HG03097 (cell line): ENCODE measurements around the gene MYRFL.
"Not testable (repeated sequence)": the region's sequence is repeated elsewhere in the genome, so short reads cannot be mapped to it uniquely, and the experiment has no call there.

ENCODE experiments used
- ATAC-seq: cut with Tn5 transposase; IDR thresholded peaks from one replicate; pipeline ENCODE4 v1.9.1; 2021; ENCODE audit not compliant: unreplicated experiment, low FRiP score

MYRFL gene

DNA sequence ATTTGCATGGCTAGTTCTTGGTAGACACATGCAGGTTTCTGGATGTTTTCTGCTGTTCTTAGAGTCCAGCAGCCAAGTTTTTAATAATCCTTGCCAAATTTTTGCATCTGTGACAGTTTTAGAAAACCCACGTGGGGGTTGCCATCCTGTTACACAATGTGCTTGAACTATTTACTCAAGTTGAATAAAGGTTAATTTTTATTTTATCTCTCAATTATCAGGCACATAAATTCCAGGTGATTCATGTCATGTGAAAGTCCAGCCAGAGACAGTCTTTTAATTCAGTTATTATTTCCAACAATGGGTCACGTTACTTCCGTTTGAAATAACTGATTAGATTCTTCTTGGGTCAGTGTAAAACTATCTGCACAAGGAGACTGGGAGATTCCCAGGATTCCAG is 15.7 kb downstream of the MYRFL start:
- no peak for ATAC-seq

DNA sequence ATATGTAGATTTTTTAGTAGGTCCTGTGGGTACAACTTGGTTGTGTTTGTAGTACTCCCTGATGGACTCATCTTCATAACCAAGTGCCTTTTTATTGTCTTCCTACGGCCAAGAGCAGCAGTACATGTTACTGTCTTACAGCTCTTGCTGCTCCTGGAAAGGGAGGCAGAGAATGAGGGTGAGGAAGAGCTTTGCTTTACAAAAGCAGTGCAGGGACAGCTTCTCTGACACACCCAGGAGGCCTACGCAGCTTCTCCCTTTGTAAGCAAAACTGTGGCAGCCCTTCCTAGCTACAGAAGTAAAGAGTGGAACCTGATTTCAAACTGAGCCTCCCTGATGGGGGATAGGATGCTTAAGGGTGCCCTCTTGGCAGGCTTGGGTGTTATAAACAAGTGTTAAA is 18.6 kb downstream of the MYRFL start:
- no peak for ATAC-seq

DNA sequence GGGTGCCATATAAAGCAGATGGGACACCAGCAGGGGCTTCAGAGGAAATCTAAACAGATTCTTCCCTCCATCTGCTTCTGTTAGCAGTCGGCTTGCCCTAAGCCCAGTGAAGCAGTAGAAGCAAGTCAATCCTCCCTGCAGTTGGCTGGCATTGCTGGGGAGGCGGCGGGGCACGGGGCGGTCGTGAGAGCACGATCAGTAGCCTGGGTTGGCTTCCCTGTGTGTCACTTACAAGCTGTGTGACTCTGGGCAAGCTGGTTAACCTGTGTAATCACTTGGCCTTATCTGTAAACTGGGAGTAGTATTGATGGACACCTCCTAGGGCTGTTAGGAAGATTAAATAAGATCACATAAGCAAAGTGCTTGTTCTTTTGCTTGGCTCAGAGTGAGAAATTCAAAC is 19.4 kb downstream of the MYRFL start:
- ATAC-seq = no peak

DNA sequence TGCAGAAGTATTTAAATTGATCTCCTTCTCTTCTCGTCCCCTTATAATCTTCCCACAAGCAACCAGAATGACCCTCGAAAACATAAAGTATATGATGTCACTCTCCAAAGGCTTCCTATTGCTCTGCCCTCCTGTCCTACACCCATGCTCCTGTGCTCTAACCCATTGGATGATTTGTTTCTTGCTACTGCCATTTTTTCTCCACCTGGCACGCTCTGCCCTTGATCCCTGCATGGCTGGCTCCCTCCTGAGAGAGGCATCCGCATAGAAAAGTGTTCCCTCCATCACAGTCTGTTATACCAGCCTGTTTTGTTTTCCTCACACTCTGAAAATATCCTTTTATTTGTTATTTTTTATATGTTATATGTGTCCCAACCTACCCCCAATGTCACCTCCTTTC is 19.8 kb downstream of the MYRFL start:
- no peak for ATAC-seq

DNA sequence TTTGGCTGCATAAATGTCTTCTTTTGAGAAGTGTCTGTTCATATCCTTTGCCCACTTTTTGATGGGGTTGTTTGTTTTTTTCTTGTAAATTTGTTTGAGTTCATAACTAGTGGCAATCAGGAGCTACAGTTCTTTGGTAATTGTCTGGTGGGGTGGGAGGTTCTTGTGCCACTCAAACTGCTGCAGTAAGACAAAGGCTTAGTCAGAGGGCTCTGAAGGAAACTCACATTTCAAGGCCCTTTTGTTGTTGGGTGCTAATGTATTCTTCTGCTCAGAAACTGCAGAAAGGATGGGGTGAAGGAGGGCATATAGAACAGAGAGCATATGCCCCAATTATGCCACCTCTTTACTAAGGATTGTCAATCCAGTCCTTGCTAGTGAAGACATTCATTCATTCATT is 21.9 kb downstream of the MYRFL start:
- ATAC-seq = no peak

DNA sequence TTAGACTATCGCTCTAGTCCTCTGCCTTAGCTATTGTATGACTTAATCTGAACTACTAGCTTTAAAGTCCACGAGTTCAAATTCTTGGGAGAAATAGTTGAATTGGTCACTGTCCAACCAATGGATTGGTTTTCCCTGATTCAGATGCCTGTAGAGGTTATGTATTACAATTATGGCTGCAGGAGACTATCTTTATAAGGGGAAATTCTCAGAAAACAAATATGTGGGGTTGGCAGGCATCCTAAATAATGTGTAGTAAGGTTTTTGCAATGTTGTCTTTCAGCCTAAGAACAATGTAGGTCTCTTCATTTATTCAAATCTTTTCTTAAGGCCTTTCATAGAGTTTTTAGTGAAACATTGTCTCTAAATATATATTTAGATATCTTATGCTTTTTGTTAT is 26.9 kb downstream of the MYRFL start:
- ATAC-seq = no peak

DNA sequence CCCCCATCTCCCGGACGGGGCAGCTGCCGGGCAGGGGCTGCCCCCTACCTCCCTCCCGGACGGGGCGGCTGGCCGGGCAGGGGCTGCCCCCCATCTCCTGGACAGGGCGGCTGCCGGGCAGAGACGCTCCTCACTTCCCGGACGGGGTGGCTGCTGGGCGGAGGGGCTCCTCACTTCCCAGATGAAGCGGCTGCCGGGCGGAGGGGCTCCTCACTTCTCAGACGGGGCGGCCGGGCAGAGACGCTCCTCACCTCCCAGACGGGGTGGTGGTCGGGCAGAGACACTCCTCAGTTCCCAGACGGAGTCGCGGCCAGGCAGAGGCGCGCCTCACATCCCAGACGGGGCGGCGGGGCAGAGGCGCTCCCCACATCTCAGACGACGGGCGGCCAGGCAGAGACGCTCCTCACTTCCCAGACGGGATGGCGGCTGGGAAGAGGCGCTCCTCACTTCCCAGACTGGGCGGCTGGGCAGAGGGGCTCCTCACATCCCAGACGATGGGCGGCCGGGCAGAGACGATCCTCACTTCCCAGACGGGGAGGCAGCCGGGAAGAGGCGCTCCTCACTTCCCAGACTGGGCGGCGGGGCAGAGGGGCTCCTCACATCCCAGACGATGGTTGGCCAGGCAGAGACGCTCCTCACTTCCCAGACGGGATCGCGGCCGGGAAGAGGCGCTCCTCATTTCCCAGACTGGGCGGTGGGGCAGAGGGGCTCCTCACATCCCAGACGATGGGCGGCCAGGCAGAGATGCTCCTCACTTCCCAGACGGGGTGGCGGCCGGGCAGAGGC is 28.3 kb downstream of the MYRFL start:
- ATAC-seq = not testable (repeated sequence)

DNA sequence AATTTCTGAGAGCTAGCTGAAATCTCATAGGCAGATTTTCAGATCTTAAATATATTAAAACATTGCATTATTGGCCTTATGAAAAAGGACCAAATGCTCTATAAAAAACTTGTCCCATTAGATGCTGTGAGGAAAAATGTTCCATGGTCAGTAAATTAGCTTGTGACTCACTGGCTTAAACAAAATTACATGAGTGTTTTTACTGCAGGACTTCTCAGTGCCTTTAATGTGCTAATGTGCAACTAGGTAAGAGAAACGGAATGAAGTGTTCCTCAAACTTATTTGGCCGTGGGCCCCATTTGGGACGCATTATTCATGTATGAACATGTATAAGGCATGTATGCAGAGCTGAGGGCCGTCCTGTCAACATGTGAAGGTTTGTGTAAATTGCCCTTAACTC is 41.7 kb downstream of the MYRFL start:
- no peak for ATAC-seq

DNA sequence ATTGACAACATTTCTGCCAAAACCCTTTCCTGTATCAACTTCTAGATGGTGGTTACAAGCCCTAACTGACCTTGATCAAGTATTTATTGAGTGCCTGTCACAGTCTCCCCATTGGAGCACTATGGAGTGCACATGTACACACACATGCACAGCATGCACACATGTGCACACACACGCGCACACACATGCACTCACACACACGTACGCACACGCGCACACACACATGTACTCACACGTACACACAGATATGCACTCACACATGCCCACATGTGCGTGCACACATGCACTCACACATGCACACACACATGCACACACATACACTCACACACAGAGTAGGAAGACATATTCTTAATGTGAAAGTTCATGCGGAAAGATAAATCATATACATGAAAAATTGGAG is 43.7 kb downstream of the MYRFL start:
- no peak for ATAC-seq

DNA sequence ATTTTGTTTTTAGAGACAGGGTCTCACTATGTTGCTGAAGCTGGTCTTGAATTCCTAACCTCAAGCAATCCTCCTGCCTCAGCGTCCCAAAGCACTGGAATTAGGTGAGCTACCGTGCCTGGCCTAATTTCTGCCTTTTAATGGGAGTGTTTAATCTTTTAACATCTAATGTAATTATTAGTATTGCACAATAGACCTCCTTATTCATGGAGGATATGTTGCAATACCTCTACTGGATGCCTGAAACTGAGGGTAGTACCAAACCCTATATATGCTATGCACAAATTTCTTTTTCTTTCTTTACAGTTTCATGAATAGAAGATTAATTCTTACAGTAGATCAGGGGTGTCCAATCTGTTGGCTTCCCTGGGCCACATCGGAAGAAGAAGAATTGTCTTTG is 47.8 kb downstream of the MYRFL start:
- no peak for ATAC-seq

DNA sequence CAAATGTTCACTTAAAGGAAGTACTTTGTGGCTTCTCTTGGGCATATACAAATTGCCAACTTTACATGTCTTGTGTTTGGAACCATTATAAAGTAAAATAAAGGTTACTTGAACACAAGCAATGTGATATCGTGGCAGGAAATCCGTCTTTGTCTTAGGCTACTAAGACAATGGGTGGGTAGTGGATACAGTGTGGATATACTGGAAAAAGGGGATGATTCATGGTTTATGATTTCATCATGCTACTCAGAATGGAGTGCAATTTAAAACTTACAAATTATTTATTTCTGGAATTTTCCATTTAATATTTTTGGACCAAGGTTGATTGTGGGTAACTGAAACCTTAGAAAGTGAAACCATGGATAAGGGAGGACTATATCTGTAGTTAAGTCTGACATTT is 48.4 kb downstream of the MYRFL start:
- ATAC-seq = no peak

DNA sequence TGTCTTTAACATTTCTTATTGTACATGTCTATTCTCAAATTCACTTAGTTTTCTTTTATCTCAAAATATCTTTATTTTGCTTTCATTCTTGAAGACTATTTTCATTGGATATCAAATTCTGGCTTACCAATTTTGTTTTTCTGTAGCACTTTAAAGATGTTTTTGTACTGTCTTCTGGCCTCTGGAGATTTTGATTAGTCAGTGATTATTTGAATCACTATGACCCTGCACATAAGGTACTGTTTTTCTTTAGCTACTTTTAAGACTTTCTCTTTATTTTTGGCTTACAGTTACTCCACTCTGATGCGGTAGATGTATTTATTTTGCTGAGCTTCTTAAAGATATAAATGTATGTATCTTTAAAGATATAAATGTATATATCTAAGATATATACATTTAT is 49.6 kb downstream of the MYRFL start:
- no peak for ATAC-seq

DNA sequence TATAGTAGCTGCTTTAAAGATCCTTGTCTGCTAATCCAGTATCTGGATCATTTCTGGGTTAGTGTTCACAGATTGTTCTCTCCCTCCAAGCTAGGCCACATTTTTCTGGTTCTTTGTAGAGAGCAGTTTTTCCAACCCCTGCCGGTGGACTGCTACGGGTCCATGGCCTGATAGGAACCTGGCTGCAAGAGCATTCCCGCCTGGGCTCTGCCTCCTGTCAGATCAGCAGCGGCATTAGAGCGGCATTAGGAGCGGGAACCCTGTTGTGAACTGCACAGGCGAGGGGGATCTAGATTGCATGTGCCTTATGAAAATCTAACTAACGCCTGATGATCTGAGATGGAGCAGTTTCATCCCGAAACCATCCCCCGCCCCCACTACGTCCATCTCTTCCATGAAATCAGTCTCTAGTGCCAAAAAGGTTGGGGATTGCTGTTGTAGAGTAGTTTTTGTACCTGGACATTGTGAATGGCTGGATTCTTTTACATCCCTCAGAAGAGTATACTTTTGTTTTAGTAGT is 50.4 kb downstream of the MYRFL start:
- no peak for ATAC-seq

DNA sequence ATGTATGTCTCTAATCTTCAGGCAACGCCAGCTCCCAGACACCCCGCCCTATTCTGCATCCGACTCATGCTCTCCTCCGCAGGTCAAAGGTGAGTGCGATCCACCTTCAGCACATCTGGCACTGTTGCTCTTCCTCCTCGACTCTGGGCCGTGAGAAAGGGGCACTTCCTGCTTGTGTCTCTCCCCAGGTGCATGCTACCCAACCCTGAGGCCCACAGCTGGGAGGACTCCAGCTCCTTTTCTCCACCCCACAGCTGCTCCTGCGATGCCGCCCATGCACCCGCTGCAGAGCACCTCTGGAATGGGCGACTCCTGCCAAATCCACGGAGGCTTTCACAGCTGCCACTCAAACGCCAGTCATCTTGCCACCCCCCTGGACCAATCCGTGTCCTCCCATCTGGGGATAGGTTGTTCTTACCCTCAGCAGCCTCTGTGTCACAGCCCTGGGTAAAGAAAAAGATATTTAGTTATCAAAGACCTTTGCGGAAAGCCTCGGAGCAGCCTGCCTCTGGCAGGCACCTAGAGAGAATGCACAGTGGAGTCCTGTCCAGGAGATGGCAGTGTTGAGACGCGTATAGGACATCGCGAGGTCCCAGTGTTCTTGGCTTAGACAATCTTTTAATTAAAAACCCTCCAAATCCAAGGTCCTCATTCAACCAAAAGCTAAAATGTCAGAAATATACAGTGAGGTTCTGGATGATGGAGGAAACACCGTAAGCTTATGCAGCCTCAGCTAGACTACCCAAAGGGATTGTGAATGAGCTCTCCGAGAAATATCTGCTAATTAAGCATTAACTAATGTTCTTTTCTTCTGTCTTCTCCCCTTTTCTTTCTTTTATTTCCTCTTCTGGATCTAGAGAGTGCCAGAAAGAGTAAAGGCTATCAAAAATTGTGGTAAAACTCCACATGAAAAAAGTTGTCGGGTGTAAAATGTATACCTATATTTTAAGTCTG is 54.3 kb downstream of the MYRFL start:
- ATAC-seq = peak; percentile 90

DNA sequence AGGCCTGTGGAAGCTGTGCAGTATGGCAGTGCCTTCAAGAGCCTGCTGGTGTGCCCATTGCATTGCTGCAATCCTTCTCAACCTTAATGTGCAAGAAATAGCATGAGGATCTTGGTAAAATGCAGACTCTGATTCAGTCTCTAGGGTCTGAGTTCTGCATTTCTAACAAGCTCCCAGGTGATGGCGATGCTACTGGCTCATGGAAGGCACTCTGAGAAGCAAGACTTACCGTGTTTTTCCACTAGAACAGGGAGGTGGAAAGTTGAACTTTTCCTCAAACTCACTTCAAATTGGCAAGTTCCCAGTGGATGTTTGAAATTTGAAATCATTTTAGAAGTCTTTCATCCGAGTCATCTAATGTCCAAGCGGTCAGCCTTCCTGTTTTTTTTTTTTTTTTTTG is 55.5 kb downstream of the MYRFL start:
- no peak for ATAC-seq

DNA sequence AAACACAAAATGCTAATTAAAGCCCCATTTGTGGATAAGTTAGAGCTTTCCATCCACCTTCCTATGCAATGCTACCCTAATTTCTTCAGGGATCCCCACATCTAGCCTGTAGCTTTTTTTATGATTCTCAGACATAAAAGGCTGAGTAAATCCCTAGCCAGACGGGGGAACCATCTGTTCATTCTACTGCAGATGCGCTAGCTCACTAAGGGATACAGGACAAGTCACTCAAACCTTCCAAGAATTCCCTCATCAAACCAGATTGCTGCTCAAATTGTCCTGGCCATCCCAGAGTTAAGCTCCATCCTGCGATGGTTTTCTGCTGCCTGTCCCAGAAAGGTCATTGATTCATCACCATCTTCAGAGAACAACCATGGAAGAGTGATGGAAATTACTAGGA is 56.7 kb downstream of the MYRFL start:
- no peak for ATAC-seq

DNA sequence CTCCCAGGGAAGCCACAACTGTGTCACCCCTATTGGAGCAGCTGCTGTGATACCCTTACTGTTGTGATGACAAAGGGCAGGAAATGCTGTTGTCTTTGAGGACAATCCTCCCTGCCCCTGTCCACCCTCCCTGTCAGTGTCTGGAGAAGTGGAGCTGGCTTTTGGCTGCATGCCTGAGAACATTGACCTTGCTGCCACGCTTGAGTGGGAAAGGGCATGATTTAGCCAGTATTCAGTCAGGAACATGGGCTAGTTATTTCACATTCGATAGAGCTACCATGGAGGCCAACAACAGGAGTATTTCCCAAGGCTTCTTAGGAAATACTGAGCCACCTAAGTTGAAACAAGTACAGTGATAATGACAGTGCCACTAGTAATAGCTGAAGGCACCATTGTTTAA is 59.4 kb downstream of the MYRFL start:
- no peak for ATAC-seq

DNA sequence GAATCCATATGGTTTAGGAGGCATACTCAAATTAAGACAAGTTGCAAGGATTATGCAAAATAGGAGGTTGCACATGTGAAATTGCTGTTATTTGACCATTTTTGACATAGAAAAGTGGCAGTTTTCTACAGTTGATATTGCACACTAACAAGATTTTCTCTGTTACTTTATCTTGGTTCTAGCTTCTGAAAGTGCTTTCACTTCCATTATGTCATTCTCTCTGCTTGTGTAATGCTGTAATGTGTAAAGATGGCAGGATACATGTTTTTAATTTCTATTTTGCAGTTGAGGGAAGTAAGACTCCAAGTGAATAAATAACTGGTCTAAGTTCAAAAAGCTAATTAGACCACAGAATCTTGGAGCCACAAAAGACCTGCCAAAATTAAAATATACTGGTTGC is 60.6 kb downstream of the MYRFL start:
- ATAC-seq = no peak

DNA sequence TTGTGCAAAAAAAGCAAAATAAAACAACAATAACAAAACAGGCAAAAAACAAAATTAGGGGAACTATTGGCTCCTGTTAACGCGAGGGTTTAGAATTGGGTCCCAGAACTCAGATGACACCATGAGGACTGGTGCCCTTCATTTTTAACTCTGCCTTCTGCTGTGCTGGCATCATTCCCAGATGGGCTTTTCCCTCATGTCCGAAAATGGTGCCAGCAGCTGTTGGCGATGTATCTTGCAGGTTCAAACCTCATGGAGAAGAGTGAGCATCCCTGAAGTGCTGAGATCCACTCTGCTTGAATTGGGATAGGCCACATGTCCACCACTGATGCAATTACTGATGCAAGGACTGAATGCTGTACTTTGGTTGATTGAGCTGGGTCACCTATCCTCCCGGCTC is 61.1 kb downstream of the MYRFL start:
- ATAC-seq = no peak

DNA sequence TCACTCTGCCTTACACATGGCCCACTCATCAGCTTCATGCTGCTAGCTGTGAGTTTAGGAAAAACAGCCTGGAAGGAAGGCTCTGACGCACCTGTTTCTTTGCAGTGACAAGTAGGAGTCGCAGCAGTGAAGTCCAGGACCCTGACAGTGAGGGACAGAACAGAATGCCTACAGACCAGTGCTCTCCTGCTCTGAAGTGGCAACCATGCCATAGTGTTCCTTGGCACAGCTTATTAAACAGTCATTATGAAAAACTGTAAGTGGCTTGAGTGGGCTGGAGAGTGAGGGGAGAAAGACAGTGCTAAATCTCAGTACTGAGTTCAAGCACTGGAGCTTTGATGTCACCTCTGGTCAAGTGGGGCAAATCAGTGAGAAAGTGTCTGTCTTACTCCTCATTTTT is 61.7 kb downstream of the MYRFL start:
- no peak for ATAC-seq

DNA sequence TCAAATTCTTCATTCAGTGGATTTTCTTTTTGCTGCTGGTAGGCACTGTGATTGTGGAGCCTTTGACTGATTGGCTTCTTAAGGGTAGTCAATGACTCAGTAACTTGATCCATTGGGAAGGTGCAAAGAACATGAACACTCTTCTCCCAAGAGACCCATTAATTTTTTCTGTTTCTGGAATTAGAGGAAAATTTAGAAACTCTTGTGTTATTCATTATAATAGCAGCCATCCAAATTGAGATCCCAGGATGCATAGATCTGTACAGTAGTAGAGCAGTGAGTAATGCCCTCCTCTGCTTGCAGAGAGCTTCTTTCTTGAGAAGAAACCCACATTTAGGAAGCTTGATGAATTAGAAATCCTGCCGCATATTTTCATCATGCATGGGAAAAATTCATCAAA is 63.9 kb downstream of the MYRFL start:
- ATAC-seq = no peak
